ENCODE data around the gene DPYSL5. TPM values are rescaled to one million over a fixed set of nuclear protein-coding genes. Genes with fewer than 3 reads are reported as not detected.

Gene DPYSL5
- total RNA-seq, 2 donors from 2014 or later = 0.24 to 0.35 TPM

GRCh38 chr2:26913999-26914658 lies 66.2 kb downstream of the DPYSL5 start:
- Histone ChIP-seq H3K36me3 (no peaks in the 10 kb centered on the region), H3K4me1 (no peaks in the 10 kb centered on the region), H3K4me3 (no peak overlapping the region), H3K9ac (ENCODE audit: low read depth in 2 of 2, low read length in 2 of 2) (no peak overlapping the region), H3K9me3 (no peaks in the 10 kb centered on the region), H3K27ac (no peak overlapping the region), H3K27me3 (no peaks in the 10 kb centered on the region)
- intact Hi-C loops (cut with DNase I) = no loop called here
- no peak for TF ChIP-seq CTCF (IDR thresholded peaks at IDR 0.05)
- DNase-seq = no peak

- H3K27ac ChIP-seq = no peak overlapping the region
- H3K4me1 ChIP-seq = no peaks in the 10 kb centered on the region
- TF ChIP-seq CTCF (IDR thresholded peaks at IDR 0.05) = no peak
- no peak overlapping the region for H3K9ac ChIP-seq (ENCODE audit: low read depth in 2 of 2, low read length in 2 of 2)
- H3K36me3 ChIP-seq = no peaks in the 10 kb centered on the region
- H3K27me3 ChIP-seq = no peaks in the 10 kb centered on the region
- H3K4me3 ChIP-seq = no peak overlapping the region
- intact Hi-C loops (cut with DNase I) = no loop called here
- no peak for DNase-seq
- no peaks in the 10 kb centered on the region for H3K9me3 ChIP-seq
Observed at GRCh38 chr2:26914659-26915310, 66.9 kb downstream of the DPYSL5 start.

GRCh38 chr2:26915316-26915715 lies 67.4 kb downstream of the DPYSL5 start:
- no peaks in the 10 kb centered on the region for H3K27me3 ChIP-seq
- intact Hi-C loops (cut with DNase I) = no loop called here
- no peak overlapping the region for H3K4me3 ChIP-seq
- no peak overlapping the region for H3K27ac ChIP-seq
- H3K9me3 ChIP-seq = no peaks in the 10 kb centered on the region
- no peak for TF ChIP-seq CTCF (IDR thresholded peaks at IDR 0.05)
- DNase-seq = no peak
- no peak overlapping the region for H3K9ac ChIP-seq (ENCODE audit: low read depth in 2 of 2, low read length in 2 of 2)
- no peaks in the 10 kb centered on the region for H3K36me3 ChIP-seq
- no peaks in the 10 kb centered on the region for H3K4me1 ChIP-seq

- no peaks in the 10 kb centered on the region for H3K27me3 ChIP-seq
- no peaks in the 10 kb centered on the region for H3K4me1 ChIP-seq
- no peak for TF ChIP-seq CTCF (IDR thresholded peaks at IDR 0.05)
Observed at GRCh38 chr2:26916128-26916692, 68.3 kb downstream of the DPYSL5 start.

GRCh38 chr2:26917135-26917836 lies 69.4 kb downstream of the DPYSL5 start:
- TF ChIP-seq CTCF (IDR thresholded peaks at IDR 0.05) = no peak
- Histone ChIP-seq H3K36me3 (no peaks in the 10 kb centered on the region), H3K9ac (ENCODE audit: low read depth in 2 of 2, low read length in 2 of 2) (no peak overlapping the region), H3K4me3 (no peak overlapping the region), H3K9me3 (no peaks in the 10 kb centered on the region), H3K27ac (no peak overlapping the region), H3K27me3 (no peaks in the 10 kb centered on the region), H3K4me1 (no peaks in the 10 kb centered on the region)
- intact Hi-C loops (cut with DNase I) = no loop called here
- DNase-seq = no peak

More at GRCh38 chr2:26916128-26916692, 68.3 kb downstream of the DPYSL5 start:
- no peak overlapping the region for H3K27ac ChIP-seq
- H3K4me3 ChIP-seq = no peak overlapping the region
- no peak overlapping the region for H3K9ac ChIP-seq (ENCODE audit: low read depth in 2 of 2, low read length in 2 of 2)
- no peaks in the 10 kb centered on the region for H3K9me3 ChIP-seq
- H3K36me3 ChIP-seq = no peaks in the 10 kb centered on the region
- DNase-seq = no peak
- intact Hi-C loops (cut with DNase I) = no loop called here

All from colonic mucosa (tissue), 4 donors.